Stimulated activated CD4-positive, alpha-beta T cell treated with anti-CD3 and anti-CD28 coated beads, Interleukin-12 subunit alpha, Interleukin-12 subunit beta, amount 100 ng/mL, for 4 hours (primary cell): ENCODE data around the gene SOX18.

Experiments
- DNase-seq: peaks from one replicate; pipeline ENCODE4 v3.0.0-alpha.2; 2020

The SOX18 gene

GRCh38 chr20:64051561-64052325 is 2.3 kb upstream of the SOX18 start:
- DNase-seq, result no peak

- DNase-seq, result no peak
Measured at GRCh38 chr20:64051033-64051452, 1.6 kb upstream of the SOX18 start.

GRCh38 chr20:64050261-64051032 is 1.0 kb upstream of the SOX18 start:
- DNase-seq, result no peak

- no peak for DNase-seq
Measured at GRCh38 chr20:64049878-64050260, 430 bp upstream of the SOX18 start.

- no peak for DNase-seq
Measured at GRCh38 chr20:64048402-64049044, 916 bp downstream of the SOX18 start.

- no peak for DNase-seq
Measured at GRCh38 chr20:64047968-64048401, 1.5 kb downstream of the SOX18 start.

GRCh38 chr20:64047046-64047389 is 2.4 kb downstream of the SOX18 start:
- no peak for DNase-seq

- no peak for DNase-seq
Measured at GRCh38 chr20:64045346-64046011, 4.0 kb downstream of the SOX18 start.

- DNase-seq, result no peak
Measured at GRCh38 chr20:64044484-64045247, 4.8 kb downstream of the SOX18 start.

- DNase-seq, result no peak
Measured at GRCh38 chr20:64043768-64044167, 5.7 kb downstream of the SOX18 start.

GRCh38 chr20:64042054-64042781 is 7.2 kb downstream of the SOX18 start:
- DNase-seq, result no peak

GRCh38 chr20:64041781-64042053 is 7.7 kb downstream of the SOX18 start:
- DNase-seq, result no peak

- DNase-seq, result no peak
Measured at GRCh38 chr20:64041040-64041780, 8.2 kb downstream of the SOX18 start.

GRCh38 chr20:64040231-64041039 is 9.0 kb downstream of the SOX18 start:
- no peak for DNase-seq

GRCh38 chr20:64039293-64040160 is 9.9 kb downstream of the SOX18 start:
- no peak for DNase-seq

- peak; percentile 78 for DNase-seq
Measured at GRCh38 chr20:64038565-64039292, 10.7 kb downstream of the SOX18 start.

GRCh38 chr20:64038224-64038564 is 11.2 kb downstream of the SOX18 start:
- no peak for DNase-seq

GRCh38 chr20:64037498-64038213 is 11.8 kb downstream of the SOX18 start:
- DNase-seq, result no peak
